HG03378 (cell line): ENCODE results near the gene SSMEM1.
"Not testable (repeated sequence)": the region's sequence is repeated elsewhere in the genome, so short reads cannot be mapped to it uniquely, and the experiment has no call there.

Experiments used
- ATAC-seq: cut with Tn5 transposase; IDR thresholded peaks from one replicate; pipeline ENCODE4 v1.9.1; 2021; ENCODE audit warnings: mild to moderate bottlenecking, moderate library complexity; ENCODE audit not compliant: unreplicated experiment

SSMEM1 gene

DNA sequence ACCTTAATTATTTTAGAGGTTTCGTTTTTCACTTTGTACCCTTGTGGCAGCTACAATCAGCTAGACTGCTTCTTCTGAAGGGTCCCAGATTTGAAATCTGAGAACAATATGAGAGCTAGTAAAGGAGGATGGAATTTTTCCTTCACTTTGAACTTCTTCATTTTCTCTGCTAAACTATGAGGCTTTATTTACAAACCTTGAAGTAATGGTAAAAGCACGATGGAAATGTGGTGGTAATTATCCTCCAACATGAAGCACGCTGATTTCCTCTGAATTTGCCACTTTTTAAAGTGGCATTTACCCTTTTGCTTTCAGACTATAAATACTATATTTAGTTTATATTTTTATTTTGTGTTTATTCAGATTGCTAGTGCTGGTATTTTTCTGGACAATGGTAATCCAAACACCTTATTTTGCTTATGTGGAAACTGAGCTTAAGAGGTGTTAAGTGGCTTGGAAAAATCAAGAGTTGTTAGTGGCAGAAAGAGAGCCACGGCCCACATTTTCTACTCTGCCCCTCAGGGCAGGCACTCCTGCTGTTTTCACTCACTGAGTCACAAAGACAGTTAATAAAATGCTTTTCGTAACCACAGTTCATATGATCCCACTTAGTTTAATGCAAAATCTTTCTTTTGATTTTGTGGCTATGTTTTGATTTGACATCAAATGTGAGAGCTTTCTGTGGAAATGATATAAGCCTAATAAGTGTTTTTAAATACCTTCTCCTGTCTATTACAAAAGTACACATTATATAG is 2.7 kb downstream of the SSMEM1 start:
- ATAC-seq, result no peak

DNA sequence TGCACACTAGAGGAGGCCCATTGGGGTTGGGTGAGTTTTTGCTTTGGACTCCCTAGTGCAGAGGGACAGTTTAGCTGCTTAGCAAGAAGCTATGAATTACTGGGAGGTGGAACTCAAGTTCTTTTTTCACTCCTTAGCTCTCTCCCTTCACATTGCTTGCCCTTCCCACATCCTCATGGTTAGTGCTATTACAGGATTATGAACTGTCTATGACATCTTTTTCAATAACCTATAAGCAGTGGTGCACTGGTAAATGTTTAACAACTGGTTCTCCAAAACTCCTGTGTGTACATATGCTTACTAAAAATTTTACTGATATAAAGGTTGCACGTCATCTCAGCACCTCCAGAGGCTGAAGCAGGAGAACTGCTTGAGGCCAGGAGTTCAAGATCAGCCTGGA is 6.2 kb downstream of the SSMEM1 start:
- no peak for ATAC-seq

DNA sequence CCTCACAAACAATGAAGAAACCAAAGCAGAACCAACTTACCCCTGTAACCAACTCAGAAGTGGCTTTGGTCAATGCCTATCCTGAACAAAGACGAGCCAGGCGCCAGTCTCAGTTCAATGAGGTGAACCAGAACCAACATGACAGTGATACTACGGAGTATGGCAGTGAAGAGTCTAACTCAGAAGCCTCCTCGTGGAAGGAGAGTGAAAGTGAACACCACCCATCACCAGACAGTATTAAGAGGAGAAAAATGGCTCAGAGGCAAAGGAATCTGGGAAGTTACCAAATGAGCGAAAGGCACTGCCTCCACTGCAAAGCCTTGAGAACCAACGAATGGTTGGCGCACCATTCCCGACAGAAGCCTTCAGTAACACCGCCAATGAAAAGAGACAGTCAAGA is 8.4 kb downstream of the SSMEM1 start:
- no peak for ATAC-seq

DNA sequence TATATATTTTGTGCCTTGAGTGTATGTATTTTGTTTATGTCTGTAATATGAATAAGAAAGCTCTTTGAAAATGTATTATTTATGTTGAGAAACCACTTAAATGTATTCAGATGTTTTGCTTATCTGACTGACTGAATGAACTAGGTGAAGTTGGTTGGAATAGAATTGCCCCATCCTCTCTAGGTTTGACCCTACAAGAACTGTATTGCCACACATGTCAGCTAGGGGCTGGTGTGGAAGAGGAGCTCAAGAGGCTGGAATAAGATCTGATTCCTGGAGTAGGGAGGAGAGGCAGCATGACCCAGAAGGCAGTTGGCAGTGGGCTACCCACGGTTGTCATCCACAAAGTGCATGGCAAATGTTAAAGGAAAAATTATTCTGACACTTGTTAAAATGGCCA is 9.1 kb downstream of the SSMEM1 start:
- ATAC-seq, result no peak

DNA sequence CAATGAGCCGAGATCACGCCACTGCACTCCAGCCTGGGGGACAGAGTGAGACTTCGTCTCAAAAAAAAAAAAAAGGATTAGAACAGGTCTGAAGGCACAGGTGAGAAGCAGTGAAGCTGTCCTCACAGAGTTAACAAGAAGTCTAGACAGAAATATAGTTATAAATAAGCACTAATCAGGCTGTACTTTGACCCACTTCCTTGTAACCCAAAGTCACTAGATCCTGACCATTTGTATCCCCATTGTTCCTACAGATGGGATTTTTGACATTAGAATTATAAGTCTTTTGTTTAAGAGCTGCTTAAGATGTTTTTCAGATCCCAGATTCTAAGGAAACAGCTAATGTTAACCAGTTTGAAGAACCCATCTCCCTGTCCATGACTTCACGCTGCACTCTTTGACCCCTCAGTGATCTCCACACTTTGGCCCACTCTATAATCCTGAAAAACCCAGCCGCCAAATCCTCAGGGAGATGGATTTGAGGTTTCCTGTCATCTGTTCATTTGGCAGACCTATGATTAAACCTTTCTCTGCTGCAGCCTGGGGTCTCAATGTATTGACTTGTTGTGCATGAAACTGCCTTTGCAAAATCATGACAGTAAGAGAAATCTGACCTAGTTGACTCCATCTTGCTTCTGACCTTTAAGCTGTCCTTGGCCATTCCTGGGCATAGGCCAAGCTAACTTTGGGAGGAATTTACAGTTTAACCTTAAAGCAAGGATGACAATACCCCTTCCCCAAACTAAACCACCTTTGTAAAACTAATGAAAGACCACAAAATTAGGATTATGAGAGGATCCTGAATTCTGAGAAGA is 11.4 kb downstream of the SSMEM1 start:
- no peak for ATAC-seq

DNA sequence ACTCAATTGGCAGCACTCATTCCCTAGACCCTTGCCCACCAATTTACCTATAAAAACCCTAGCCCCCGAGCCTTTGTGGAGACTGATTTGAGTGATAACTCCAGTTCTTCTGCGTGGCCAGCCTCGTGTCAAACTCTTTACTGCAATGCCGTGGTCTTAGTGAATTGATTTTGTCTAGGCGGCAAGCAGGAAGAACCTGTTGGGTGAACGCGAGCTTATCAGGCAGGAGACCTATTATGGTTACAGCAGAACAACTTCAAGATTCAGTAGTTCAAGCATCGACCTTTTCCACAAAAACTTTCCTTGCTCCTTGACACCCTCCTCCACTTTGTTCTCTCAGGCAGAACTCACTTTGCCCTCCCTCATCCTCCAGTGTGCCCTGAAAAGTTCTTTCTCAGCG is 12.2 kb downstream of the SSMEM1 start:
- ATAC-seq, result no peak

DNA sequence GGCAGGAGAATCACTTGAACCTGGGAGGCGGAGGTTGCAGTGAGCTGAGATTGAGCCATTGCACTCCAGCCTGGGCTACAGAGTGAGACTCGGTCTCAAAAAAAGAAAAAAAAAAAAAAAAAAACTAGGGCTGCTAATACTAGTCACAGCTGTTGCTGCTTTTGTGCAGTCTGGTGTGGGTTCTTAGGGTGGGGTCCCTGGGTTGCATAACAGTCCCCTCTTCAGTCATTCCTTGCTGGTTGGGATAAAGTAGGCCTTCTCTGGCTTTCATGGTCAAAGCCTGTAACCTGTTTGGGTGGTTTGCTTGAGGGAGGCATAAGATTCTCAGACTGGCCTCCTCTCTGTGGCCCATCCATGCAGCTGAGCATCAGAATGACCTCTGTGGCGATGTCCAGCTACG is 14.1 kb downstream of the SSMEM1 start:
- no peak for ATAC-seq

DNA sequence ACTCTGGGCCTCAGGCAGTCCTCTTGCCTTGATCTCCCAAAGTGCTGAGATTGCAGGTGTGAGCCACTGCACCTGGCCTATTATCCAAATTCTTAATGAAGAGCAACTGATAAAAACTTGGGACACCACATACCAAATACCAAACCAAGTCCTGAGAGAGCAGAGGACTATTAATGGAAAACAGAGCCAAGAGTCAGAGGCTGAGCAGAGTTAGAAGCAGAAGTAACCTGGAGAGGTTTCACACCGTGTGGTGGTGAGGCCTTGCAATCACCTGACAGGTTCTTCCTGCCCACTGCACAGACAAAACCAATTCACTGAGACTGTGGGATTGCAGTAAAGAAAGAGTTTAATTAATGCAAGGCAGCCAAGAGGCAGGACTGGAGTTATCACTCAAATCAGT is 16.0 kb downstream of the SSMEM1 start:
- no peak for ATAC-seq

DNA sequence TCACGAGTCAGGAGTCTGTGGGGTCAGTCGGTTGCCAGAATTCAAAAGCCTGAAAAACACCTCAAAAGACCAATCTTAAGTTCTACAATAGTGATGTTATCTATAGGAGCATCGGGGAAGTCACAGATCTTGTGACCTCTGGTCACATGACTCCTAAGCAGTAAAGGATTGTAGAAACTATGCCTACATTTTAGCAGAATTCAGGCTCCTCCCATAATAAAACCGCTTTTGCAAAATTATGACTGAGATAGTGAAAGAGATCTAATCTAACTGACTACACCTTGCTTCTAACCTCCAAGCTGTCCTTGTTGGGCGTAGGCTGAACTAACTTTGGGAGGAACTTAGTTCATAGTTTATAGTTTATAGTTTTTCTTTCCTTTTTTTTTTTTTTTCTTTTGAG is 16.6 kb downstream of the SSMEM1 start:
- no peak for ATAC-seq

DNA sequence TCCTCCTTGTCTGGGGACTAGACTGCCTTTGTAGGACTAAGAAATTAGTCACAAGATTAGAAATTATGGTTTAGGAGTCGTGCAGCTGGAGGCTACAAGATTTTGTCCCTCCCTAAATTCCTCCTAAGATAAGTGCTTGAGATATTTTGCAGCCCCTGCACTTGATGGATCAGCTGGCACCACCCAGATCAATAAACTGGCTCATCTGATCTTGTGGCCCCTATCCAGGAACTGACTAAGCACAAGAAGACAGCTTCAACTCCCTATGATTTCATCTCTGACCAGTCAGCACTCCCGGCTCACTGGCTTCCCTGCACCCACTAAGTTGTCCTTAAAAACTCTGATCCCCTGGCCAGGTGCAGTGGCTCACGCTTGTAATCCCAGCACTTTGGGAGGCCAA is 17.3 kb downstream of the SSMEM1 start:
- not testable (repeated sequence) for ATAC-seq

DNA sequence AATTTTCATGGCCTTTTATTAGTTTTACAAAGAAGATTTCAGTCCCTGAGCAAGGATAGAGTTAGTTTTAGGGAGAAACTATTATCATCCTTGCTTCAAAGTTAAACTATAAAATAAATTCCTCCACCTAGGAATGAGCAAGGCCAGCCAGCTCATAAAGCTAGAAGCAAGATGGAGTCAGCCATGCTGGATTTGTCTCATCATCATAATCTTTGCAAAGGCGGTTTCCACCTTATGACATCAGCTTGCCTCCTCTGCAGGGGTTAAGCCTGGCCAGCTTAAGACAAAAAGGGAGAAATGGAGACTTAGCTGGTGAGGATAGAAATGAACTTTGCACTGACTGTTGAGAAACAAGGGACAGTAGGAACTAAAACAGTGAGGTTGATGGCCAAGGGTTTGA is 18.7 kb downstream of the SSMEM1 start:
- ATAC-seq, result no peak

DNA sequence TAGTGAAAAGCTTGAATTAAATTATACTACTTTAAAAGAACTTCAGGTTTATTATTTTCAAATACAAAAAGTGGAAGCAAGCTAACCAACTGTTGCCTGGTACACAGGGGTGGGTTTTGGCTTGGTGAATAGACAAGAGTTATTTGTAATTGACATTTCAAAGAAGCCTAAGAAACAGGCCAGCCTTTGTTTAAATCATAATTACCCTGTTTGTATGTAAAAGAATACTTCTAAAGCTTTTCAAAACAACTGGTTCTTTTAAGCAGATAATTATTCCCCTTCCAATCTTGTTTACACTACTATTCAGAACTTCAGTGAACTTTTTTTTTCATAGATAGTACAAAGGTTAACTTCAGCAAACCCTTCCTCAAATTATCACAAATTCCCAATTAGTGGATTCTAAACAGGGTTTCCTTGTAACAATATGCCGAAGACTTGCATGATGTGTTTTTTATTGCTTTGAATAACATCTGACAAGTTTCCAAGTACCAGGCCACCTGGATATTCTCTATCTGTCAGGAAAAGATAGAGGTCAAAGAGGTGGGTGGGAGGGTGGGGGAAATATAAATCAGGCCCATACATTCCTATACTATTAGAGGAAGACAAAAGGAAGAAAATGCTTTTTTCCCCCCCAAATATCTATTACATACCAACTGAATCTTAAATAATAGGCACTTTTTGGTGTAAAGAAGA is 20.4 kb downstream of the SSMEM1 start:
- no peak for ATAC-seq

DNA sequence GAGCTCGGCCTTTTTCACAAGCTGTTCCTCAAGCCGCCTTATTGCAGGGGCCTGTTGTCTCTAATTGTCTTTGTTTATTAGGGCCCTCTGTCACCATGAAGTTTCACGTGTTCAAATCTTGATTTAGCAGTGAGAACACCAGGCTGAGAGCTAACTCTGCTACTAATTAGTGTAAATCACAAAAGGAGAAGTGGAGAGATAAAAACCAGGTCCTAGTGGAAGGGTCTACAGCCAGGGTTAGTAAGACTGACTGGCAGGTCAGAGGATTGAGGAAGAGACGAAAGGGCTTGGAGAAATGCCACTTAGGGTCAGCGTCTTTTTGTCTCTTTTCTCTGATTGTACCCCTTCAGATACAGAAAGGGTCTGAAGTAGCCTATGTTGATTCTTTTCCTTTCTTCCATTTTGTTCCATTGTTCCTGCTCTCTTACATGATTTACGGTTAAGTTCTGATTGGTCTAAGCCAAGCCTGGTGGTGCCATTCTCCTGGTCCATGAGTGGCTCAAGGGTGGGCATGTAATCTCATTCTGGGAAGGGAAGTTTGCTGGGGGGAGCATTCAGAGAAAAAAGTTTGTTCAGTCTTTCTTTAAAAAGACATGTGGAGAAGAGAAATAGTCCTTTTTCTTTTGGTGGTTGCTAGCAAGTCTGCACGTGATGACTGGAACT is 21.3 kb downstream of the SSMEM1 start:
- ATAC-seq, result no peak

DNA sequence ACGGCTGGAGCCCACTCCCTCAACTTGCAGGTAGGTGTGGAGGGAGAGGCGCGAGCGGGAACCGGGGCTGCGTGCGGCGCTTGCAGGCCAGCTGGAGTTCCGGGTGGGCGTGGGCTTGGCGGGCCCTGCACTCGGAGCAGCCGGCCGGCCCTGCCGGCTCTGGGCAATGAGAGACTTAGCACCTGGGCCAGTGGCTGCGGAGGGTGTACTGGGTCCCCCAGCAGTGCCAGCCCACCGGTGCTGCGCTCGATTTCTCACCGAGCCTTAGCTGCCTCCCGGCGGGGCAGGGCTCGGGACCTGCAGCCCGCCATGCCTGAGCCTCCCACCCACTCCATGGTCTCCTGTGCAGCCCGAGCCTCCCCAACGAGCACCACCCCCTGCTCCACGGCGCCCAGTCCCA is 22.3 kb downstream of the SSMEM1 start:
- ATAC-seq, result not testable (repeated sequence)

DNA sequence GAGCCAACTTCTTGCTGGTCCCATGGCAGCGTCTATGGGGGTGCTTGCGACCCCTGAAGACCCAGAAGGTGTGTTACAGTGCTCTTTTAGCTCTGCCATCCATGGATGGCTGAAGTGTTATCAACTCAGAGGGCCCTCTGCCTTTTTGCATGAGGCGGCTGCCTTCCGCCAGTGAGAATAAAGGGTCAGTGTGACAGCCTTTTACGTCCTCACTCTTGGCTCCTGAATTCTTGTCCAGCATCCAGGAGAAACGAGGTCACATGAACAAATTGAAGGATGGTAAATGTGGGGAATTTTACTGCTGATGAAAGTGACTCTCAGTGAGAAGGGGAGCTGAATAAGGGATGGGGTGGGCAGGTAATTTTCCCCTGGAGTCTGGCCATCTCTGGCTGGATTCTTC is 24.1 kb downstream of the SSMEM1 start:
- ATAC-seq, result no peak

DNA sequence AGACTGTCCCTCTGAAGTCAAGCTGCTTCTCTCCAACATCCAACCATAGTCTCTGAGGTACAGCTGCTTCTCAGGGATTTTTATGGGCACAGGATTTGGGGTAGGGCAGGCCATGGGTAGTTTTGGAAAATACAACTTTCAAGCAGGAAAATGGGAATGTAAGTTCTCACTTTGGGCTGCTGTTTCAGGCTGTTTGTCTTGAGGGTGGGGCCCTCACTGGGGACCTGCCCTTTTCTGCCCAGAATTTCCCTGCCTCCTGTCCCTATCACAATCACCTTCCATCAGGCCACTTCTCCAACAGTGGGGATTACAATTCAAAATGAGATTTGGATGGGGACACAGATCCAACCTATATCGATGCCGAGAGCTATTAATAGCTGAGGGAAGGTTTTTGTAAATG is 24.5 kb downstream of the SSMEM1 start:
- ATAC-seq, result no peak

DNA sequence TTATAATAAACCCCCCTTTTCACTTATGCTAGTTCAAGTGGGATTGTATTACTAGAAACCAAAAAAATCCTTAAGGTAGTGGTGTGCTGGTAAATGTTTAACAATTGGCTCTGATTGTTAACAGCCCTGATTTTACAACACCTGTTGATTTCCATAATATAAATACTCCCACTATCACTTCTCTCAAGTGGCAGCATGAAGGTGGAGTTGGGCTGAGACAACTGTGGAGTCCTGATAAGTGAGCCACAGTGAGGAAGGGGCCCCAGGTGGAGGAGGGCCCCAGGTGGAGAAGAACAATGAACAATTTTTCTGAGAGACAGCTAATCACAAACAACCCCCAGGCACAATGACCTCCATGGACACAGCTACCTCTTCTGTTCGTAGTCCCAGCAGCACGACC is 26.4 kb downstream of the SSMEM1 start:
- ATAC-seq, result no peak

DNA sequence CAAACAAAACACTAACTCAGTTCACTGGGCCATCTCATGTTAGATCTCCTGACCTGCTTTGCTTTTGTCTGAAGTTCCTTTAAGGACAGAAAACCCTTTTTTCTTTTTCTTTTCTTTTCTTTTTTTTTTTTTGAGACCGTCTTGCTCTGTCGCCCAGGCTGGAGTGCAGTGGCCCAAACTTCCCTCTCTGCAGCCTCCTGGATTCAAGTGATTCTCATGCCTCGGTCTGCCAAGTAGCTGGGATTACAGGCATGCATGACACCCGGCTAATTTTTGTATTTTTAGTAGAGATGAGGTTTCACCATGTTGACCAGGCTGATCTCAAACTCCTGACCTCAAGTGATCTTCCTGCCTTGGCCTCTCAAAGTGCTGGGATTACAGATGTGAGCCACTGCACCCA is 28.7 kb downstream of the SSMEM1 start:
- ATAC-seq, result not testable (repeated sequence)

DNA sequence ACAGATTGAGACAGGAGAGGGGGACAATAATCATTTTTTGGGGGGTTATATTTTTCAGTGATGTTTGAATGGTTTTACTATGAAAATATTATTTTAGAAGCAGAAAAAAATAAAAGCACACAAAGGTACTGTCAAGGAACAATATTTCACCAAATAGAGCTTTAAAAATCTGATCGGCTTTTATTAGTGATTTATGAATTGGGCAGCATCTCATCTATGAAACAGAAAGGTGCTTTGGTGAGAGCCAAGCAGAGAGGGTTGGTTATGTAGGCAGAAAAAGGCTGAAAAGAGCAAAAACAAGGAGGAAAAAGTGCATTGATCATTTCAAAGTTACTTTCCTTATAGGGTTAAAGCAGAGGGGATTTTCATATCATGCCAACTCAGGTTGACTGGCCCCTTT is 32.6 kb downstream of the SSMEM1 start:
- ATAC-seq, result no peak

DNA sequence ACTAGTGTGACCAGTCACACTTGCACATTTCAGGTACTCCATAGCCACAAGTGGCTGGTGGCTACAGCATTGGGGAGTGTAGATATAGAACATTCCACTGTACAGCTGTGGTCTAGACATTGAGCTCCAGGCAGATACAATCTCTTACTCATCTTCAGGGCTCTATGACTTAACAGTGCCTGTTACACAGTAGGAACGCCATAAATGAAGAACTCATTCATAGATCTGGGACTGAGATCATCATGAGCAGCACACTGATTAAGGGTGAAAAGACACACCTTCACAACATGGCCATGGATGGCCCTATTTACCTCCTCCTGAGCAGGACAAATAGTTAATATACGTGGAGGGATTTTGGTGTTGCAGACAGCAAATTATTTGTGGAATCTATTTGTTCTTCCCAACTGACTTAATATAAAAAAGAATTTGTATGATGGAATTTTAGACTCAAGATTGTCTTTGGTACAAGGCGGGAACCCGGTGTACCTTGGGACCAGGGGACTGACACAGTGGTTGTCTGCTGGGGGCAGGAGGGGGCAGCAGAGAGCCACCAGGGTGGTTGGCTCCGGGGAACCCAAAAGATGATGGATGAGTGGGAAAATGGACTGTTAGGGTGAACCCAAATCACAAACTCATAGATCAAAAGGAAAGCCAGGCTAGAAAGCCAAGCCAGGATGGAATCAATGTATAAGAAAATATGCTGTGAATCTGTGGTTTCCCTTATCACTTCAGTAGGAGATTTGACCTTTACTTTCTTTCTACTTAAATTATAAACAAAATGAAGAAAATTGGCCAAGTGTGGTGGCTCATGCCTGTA is 34.7 kb downstream of the SSMEM1 start:
- ATAC-seq, result no peak
